ENCODE data around the gene GRM1.

GRM1 gene

DNA sequence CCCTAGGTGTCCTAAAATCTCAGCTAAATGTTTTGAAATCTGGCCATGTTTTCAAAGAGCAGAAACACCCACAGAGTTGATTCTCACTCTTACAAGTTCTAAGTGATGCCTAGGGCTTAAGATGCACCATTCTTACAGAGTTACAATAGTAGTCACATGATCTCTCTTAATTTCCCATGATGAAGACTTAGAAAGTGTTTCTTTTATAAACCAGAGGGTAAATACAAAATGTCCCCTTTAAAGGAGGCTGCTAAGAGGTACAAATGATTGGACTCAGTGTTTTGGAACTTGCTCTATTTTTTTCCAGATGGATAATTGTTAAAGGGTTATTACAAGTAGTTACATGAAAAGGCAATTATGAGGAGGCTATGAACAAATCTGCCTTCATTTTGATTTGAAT is 244.6 kb downstream of the GRM1 start:
- DNase-seq (ENCODE audit: low read depth): no peak

DNA sequence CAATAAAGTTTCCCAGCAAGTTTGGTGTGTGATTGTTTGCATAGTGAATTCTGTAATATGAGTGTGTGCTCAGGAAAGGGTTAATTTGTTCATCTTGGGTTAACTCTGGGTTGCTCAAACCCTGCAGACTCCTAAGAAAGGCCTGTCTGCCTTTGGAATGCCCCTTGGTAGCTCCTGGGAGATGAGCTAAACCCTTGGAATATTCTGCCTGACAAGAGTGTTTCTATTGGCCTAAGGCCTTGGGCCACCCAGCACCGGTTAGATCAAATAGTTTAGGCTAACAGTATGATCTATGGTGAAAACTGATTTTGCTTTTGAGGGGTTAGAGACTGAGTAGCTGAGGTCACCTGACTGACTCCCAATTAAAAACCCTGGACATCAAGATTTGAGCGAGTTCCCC is 248.3 kb downstream of the GRM1 start:
- no peak for DNase-seq (ENCODE audit: low read depth)

DNA sequence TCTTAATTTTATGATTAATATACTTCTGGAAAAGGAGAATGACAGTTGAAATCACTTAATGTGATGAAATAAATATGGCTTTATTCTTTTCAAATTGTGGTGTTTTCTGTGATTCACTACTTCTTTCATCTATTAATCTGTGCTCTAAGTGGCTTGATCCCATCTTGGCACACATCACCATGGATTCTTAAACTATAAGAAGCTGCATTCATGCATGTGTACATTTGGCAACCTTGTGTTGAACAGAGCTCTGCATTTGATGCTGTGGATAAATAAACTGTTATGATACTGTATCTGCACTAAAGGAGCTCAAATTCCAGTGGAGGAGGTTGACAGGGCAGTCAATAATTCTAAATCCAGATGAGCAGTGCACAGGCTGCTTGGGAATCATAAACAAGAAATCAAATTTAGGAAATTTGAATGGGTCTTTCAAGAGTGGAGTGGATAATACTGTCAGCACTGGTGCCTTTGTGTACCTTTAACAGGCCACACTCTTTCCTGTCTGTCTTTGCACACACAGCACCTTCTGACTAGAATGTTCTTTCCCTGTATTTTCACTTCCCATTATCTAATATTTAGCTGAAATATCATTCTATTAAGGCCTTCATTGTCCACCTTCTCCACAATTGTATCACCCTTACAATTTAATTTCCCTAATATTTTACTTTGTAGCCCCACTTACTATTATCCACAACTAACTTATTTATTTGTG is 252.9 kb downstream of the GRM1 start:
- no peak for DNase-seq (ENCODE audit: low read depth)

DNA sequence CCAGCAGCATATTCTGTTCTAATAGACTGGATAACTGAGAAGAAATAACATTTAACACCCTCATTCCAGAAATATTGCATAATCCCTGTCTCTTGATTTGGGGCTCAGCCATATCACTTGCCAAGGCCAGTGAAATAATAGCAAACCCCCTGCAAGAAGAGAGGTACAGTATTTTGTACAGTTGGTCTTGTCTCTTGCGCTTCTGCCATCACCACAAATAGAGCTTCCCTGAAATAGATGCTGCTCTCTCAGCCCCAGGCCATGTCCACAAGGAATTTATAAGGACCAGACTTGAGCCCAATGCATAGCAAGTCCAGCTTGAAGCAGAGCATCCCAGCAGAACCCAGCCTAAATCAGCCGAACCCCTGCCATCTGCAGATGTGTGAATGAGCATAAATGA is 254.0 kb downstream of the GRM1 start:
- no peak for DNase-seq (ENCODE audit: low read depth)

DNA sequence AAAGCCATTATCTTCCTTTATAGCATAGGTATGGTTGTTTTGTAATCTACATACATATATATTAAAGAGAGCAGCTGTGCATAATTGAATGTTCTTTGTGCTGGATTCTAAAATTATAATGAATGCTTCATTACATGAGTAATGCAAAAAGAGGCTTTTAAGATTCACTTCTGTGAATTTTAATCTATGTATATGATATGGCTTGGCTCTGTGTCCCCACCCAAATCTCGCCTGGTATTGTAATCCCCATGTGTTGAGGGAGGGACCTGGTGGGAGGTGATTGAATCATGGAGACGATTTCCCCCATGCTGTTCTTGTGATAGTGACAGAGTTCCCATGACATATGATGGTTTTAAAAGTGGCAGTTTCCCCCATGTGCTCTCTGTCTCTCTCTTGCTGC is 255.4 kb downstream of the GRM1 start:
- no peak for DNase-seq (ENCODE audit: low read depth)

DNA sequence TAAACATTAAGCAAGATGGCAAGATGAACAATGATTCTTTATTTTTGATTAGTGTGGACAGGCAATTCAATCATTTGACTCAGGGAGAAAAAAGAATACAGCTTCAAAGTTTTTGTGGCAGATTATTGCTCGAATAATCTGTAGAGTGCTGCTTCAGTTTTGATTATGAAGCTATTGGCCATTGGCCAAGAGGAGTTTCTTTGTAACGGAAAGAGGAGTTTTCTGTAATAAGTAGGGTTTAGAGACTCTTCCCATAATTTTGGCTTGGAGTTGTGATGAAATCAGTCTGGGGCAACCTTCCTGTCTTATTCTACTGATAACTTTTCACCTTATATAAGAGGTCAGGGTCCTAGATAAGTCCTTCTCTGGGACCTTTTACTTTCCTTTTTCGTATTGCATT is 258.1 kb downstream of the GRM1 start:
- DNase-seq (ENCODE audit: low read depth): no peak

DNA sequence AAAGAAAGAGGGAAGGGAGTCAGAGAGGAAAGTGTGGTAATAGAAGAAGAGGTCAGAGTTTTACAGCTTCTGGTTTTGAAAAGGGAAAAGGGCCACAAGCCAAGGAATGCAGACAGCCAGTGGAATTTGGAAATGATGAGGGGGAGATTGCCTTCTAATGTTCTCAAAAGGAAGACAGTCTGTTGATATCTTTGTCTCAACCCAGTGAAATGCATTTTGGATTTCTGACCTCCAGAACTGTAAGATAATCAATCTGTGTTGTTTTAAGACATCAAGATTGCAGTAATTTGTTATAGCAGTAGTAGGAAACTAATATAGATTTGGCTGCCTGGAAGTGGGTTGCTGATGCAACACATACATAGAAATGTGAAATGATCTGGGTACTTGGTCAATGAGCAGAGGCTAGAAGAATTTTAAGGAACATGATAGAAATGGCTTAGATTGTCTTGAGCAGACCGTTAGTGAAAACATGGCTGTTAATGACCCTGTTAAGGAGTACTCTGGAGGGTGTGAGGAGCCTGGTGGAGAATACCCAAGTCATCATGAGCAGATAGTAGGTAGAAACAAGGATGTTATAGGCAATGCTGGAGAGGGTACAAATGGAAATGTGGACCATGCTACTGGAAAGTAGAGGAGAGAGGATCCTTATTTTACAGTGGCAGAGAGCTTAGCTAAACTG is 259.0 kb downstream of the GRM1 start:
- no peak for DNase-seq (ENCODE audit: low read depth)

DNA sequence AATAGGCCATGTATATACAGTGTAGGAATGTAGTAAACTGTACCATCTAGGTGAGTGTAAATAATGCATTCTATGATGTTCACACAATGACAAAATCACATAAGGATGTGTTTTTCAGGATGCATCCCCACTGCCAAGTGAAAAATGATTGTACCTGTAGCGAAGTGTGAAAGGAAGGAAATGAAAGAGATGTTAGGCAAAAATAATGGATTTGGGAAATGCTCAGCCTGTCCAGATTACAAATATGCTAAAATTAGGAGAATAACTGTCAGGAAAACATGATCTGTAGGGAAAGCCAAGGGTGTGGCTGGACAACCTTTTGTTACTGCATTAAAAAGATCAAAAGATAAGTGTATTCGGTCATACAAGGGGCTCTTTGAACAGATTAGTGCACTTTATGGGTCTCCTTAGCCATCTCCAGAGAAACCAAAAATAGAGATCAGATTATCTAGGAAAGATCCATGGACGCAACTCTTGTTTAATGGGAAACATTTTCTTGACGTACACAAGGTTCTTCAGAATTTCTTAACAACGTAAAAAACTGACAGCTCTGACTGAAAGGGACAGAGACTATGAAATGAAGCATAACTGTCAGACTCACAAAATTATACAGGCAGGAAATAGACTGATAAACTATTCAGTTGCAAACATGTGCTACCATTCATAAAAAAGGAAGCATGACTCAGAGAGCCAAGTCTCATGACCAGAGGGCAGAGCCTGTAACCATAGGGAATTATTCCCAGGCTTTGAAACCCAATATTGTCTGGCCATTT is 261.1 kb downstream of the GRM1 start:
- DNase-seq (ENCODE audit: low read depth): no peak

DNA sequence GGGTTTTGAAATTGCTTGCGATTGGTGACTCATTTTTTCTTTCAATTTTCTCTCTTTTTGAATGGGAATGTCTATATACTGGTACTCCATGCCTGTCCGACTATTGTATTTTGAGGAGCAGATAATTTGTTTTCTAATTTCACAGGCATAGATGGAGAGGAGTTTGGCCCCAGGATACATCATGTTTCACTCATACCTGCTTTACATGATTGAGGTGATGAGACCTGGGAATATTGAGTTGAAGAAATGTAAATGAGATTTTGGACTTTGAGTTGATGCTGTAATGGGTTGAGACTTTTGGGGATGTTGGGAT is 261.7 kb downstream of the GRM1 start:
- no peak for DNase-seq (ENCODE audit: low read depth)

DNA sequence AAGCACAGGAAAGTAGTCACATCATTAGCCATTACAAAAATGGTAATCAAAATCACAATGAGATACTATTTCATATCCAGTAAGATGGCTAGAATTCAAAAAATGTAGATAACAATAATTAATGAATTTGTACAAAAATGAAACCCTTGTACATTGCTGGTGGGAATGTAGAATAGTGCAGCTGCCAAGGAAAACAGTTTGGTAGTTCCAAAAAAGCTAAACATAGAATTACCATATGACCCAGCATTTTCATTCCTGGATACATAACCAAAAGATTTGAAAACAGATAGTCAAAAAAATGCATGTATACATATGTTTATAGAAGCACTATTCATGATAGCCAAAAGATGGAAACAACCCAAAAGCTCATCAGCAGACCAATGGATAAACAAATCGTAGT is 263.6 kb downstream of the GRM1 start:
- DNase-seq (ENCODE audit: low read depth): no peak

DNA sequence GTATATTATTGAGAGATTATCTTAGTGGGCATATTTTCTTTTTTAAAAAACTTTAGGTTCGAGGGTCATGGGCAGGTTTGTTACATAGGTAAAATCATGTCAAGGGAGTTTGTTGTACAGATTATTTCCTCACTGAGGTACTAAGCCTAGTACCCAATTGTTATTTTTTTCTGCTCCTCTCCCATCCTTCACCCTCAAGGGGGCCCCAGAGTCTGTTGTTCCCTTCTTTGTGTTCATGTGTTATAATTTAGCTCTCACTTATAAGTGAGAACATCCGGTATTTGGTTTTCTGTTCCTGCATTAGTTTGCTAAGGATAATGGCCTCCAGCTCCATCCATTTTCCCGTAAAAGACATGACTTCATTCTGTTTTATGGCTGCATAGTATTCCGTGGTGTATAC is 266.8 kb downstream of the GRM1 start:
- no peak for DNase-seq (ENCODE audit: low read depth)

DNA sequence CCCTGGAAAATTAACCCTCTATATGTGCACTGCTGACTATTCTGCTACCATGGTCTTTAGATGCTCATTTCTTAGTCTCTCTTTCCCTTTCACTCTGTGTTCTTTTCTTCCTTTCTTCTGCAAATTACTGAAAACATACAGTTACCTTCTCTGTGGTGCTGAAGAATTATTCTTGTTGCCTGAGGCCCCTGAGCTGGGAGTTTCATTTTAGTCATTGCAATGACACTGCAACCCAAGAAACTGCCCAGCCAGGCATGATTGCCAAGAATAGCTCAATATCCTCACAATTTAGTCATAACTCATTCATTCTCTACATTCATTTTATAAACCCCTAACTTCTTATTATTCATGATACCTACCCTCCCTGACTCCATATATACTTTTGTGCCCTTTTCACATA is 269.0 kb downstream of the GRM1 start:
- no peak for DNase-seq (ENCODE audit: low read depth)

DNA sequence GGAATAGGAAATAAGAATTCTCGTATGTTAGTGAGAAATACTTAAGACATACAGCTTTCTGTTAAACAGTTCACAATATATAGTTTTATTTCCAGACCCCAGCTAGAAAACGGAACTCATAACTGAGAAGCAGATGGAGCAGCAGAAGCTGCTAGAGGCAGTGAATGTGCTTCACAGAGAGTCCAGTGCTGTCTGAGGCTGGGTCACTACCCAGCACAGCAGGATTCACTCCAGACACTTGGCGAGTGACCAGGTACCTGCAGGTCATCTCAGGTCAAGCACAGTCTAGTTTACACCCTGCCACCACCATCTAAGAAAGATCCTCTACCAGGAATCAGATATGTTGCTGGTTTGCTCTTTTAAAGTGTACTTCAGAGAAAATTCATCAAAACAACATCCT is 271.7 kb downstream of the GRM1 start:
- no peak for DNase-seq (ENCODE audit: low read depth)

DNA sequence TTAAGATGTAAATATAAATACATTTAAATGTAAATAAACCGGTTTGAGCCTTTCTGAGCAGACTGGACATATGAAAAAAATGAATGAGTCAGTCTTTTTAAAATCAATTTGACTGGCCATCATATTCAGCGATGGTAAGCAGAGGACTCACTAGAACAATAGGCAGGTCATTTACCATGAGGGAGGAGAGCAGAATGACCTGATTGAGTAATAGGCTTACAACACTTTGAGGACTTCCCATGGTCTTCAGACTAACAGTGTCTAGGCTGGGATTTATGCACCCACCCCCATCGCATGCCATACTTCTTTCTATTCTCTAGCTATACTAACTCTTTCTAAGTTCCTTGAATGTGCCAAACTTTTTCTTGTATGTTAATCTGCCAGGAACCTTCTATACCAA is 272.9 kb downstream of the GRM1 start:
- no peak for DNase-seq (ENCODE audit: low read depth)

DNA sequence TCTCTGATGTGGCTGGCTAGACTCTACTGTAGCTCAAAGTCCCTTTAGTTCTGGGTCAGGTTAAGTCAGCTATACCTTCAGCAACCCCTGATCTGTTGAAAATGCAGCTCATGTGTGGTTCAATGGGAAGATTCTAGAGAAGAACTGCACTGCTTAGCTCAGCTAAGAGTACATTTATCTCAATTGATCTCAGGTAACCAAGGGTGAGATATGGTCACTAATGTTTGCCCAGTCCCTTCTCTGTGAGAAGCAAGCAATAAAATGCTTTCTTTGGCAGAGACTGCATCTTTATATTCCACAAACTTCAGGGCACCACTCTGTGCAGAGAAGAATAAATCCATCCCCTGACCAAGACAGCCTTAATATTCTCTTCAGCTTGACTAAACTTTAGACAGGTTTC is 274.1 kb downstream of the GRM1 start:
- DNase-seq (ENCODE audit: low read depth): no peak

DNA sequence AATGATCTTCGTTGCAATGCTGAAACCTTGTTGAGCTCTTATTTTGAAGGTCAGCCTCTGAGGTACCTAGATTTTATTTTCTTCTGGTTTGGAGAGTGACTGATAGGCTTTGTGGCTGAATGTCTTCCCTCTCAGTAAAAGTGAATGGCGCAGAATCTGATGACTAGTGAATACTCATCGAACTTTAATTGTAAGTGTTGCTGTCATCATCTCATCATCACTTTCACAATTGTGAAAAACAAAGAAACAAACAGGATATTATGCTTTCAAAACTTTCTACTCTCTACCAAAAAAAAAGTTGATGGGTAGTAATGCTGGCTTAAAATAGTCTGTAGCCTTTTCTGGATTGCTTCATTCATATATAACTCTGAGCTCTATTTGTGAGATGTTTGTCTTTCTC is 275.3 kb downstream of the GRM1 start:
- no peak for DNase-seq (ENCODE audit: low read depth)

DNA sequence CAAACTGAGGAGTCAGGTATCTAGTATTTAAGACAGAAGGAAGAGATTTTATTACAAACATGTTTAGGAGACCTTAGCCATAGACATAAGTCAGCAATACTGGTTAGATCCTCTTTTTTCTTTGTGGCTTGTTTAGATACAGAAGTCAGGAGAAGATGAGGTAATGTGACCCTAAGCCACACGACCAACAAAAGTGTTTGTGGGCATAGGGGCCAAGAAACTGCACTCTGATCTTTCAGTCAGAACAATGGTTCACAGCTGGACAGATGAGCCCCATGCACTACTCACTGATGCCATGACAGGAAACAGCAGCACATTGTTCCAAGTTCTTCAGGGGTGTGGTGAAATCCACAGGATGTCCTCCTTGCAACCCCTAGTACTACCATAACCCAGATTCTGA is 276.2 kb downstream of the GRM1 start:
- no peak for DNase-seq (ENCODE audit: low read depth)

DNA sequence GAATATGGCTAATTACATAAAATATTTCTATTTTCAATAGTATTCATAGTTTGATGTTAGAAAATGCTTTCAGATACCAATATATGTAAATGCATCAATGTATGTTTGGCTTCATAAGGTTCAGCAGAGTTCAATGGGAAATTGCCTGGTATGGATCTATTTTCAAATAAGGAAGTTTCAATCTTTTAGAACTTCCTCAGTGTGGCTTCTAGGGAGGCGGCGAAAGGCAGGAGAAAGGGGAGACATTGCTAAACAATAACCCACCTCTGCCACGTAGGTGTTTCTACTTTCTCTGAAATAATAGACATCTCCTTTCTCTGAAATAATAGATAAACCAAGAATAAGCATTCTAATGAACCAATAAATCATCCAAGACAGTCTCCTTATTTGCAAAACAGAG is 277.1 kb downstream of the GRM1 start:
- DNase-seq (ENCODE audit: low read depth): no peak

DNA sequence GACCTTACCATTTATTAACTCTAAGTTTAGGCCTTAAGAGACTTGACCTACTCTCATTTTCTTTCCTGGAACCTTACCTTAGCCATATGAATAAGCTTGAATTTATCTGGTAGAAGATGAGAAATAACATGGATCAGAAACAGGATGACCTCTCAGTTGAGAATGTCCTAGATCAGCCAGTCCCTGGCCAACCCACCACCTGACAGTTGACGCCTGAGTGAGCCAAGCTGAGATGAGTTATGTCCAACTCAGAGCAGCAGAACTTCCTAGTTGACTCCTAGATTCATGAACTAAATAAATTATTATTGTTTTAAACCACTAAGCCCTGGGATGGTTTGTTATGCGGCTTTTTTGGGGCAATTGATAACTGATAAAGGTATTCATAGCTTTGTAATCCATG is 281.8 kb downstream of the GRM1 start:
- no peak for DNase-seq (ENCODE audit: low read depth)

DNA sequence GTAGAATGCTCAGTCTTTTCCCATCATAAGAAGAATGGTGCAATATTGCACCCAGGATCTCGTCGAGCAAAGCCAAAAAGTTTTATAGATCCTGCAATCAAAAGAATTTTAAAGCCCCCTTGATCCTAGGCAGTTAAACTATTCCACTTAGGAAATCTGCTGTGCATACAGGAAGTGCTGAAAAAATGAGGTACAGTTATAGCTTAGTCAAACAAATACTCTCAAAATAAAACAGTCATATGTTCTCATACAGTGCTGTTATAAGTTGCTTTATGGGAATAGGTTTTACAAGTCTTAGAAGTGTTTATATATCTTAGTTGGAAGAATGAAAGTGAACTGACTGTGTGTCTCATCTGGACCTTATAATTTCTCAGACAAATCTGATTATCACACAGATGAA is 282.2 kb downstream of the GRM1 start:
- no peak for DNase-seq (ENCODE audit: low read depth)

DNA sequence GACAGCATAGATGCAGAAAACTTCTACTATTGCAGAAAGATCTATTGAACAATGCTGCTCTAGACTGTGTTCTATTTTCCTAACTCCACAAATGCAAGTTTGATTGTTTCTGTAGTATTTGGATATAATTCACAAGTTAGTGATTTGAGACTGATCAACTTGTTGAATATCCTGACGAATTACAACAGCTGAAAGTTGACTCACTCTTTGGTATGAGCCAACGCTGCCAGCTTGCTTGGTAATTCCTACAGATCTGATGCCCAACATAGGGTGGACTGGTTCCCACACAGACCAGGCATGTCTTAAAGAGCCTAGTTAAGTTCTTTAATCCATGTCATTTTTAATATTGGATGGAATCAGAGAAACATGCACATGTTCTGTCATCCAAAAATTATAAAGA is 283.7 kb downstream of the GRM1 start:
- no peak for DNase-seq (ENCODE audit: low read depth)

DNA sequence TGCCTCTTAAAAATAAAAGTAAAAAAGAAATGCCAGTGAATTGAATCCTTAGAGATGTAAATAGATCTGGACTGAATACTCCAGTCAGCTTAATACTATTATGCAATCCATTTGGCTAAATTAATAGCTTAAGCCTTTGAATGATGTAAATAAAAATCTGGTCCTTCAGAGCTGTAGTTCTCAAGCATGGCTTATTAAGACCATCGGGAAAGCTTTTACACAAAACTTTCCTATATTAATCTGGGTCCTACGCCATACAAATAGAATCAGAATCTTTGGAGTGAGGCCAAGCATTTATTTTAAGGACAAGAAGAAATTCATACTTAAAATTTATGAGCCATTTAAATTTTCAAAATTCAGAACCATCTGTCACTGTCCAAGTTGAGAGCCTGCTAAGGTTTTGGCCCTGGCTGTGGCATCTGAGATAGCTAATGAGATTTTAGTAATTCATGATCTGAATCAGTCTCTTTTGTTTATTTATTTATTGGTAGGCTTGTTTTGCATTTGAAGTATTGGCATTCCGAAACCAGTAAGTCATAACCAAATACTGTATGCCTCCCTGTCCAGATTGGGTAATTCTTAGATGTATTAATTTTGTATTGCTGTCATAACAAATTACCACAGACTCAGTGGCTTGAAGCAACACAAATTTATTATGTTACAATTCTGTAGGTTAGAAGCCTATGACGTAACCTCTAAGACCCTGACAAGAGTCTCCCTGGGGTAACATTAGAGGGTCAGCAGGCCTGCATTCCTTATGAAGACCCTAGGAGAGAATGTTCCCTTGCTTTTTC is 286.7 kb downstream of the GRM1 start:
- no peak for DNase-seq (ENCODE audit: low read depth)

DNA sequence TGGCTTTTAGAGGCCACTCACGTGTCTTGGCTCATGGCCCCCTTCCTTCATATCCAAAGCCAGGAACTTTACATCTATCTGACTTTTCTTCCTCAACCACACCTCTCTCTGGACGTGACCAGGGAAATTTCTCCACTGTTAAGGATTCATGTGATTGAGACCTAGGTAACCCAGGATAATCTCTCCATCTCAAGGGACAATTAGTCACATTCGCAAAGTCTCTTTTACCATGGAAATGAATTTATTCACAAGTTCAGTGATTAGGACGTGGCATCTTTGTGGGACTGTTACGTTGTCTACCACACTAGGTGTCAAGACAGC is 287.3 kb downstream of the GRM1 start:
- DNase-seq (ENCODE audit: low read depth): no peak

All from stimulated activated CD8-positive, alpha-beta memory T cell treated with anti-CD3 and anti-CD28 coated beads, Interleukin-12 subunit alpha, Interleukin-12 subunit beta, amount 100 ng/mL, for 4 hours (primary cell).